HCT116 (cell line): ENCODE data around the gene RIN3. TPM values are rescaled to one million over a fixed set of nuclear protein-coding genes. Genes with fewer than 3 reads are reported as not detected.

Source experiments
- ATAC-seq: fragments of 200-7000 bp; cut with Tn5 transposase; 2 replicates; pipeline ENCODE4 v1.9.1; 2020; ENCODE audit warnings: mild to moderate bottlenecking, moderate library complexity
- BruUV-seq: library from RNA; stranded (reverse); fragments of 400-500 nt; replicated peaks from 2 replicates; lab custom pipeline; 2021; lab: Mats Ljungman, UMichigan
- CTCF ChIA-PET: fragments of 300-600 bp; sonication (Branson Sonifier 250); formaldehyde crosslinking; loops from one replicate; lab custom pipeline; 2021; ENCODE audit warnings: antibody characterized with exemption; lab: Charles Lee
- POLR2A ChIA-PET: fragments of 300-600, 350-600 bp; sonication (Branson Sonifier 250); formaldehyde crosslinking; loops from one replicate; lab custom pipeline; 2021; ENCODE audit warnings: antibody characterized with exemption; lab: Charles Lee
- RAD21 ChIA-PET, 2 experiments: fragments of 300-600 bp; sonication (Branson Sonifier 250); formaldehyde crosslinking; loops; one replicate each; lab custom pipeline; 2023; ENCODE audit warnings: low total read pairs in 2 of 2; ENCODE audit not compliant: uncharacterized antibody in 2 of 2, unreplicated experiment in 2 of 2, low non-redundant PET in 1 of 2; lab: Charles Lee
- DNase-seq: peaks from one replicate; pipeline ENCODE4 v3.0.0-alpha.2; 2010; ENCODE audit warnings: low read depth, low spot score
- H2AFZ ChIP-seq: fragments of 200-600 bp; shearing (Covaris generic), sonication (generic); 2 replicates; pipeline ENCODE4 v1.6.1; 2017; ENCODE audit warnings: low read depth, mixed run types, mixed read lengths, antibody characterized with exemption, low read length; ENCODE audit not compliant: poor library complexity, severe bottlenecking
- H3K27ac ChIP-seq: 2 replicates; pipeline ENCODE4 v1.5.1; 2012; ENCODE audit warnings: low read depth, low read length
- H3K27me3 ChIP-seq: fragments of 200-600 bp; sonication (generic); 2 replicates; pipeline ENCODE4 v1.6.1; 2016; ENCODE audit warnings: mixed run types, low read length, mixed read lengths; ENCODE audit not compliant: insufficient read depth
- H3K36me3 ChIP-seq, 2 experiments: fragments of 200-500 bp in 1 of 2; fragments of 200-600 bp in 1 of 2; sonication (Bioruptor generic) in 1 of 2; sonication (generic) in 1 of 2; 2 replicates each; pipeline versions ENCODE4 v1.5.1 to v1.6.1; 2014 to 2016; ENCODE audit warnings: low read length in 2 of 2, inconsistent platforms in 1 of 2, mixed read lengths in 1 of 2, mixed run types in 1 of 2; ENCODE audit not compliant: insufficient read depth in 2 of 2, control insufficient read depth in 1 of 2
- H3K4me1 ChIP-seq, 2 experiments: fragments of 200-600 bp in 1 of 2; sonication (generic) in 1 of 2; 2 replicates each; pipeline versions ENCODE4 v1.5.1 to v1.6.1; 2012 to 2017; ENCODE audit warnings: low read length in 2 of 2, inconsistent platforms in 1 of 2, mild to moderate bottlenecking in 1 of 2, mixed read lengths in 1 of 2, mixed run types in 1 of 2, moderate library complexity in 1 of 2; ENCODE audit not compliant: insufficient read depth in 2 of 2, control insufficient read depth in 1 of 2
- H3K4me2 ChIP-seq: fragments of 200-600 bp; sonication (generic); 2 replicates; pipeline ENCODE4 v1.6.1; 2017; ENCODE audit warnings: mixed run types, low read length, mixed read lengths
- H3K4me3 ChIP-seq, 2 experiments: fragments of 200-600 bp in 1 of 2; sonication (generic) in 1 of 2; replicated peaks in 1 of 2; 2 replicates each; pipeline ENCODE4 v1.5.1; 2011 to 2016; ENCODE audit warnings: low read length in 2 of 2, control low read depth in 1 of 2, low read depth in 1 of 2, mild to moderate bottlenecking in 1 of 2, mixed read lengths in 1 of 2, mixed run types in 1 of 2
- H3K79me2 ChIP-seq: fragments of 200-600 bp; sonication (generic); 2 replicates; pipeline ENCODE4 v1.6.1; 2017; ENCODE audit warnings: mild to moderate bottlenecking, mixed run types, low read length, moderate library complexity, mixed read lengths; ENCODE audit not compliant: insufficient read depth
- H3K9ac ChIP-seq: fragments of 200-600 bp; sonication (generic); 2 replicates; pipeline ENCODE4 v1.6.1; 2016; ENCODE audit warnings: low read length, mixed read lengths
- H3K9me2 ChIP-seq: fragments of 200-600 bp; sonication (generic), shearing (Covaris generic); 2 replicates; pipeline ENCODE4 v1.6.1; 2017; ENCODE audit warnings: mixed run types, mild to moderate bottlenecking, moderate library complexity; ENCODE audit not compliant: insufficient read depth
- H3K9me3 ChIP-seq, 2 experiments: fragments of 200-500 bp in 1 of 2; fragments of 200-600 bp in 1 of 2; sonication (Bioruptor generic) in 1 of 2; sonication (generic) in 1 of 2; 2 replicates each; pipeline ENCODE4 v1.6.1; 2014 to 2017; ENCODE audit warnings: low read length in 2 of 2, mixed read lengths in 2 of 2, inconsistent platforms in 1 of 2, low read depth in 1 of 2, mild to moderate bottlenecking in 1 of 2, mixed run types in 1 of 2, moderate library complexity in 1 of 2; ENCODE audit not compliant: control insufficient read depth in 1 of 2, insufficient read depth in 1 of 2
- H4K20me1 ChIP-seq: fragments of 200-600 bp; sonication (generic), shearing (Covaris generic); 2 replicates; pipeline ENCODE4 v1.6.1; 2017; ENCODE audit warnings: mixed run types, mild to moderate bottlenecking, moderate library complexity; ENCODE audit not compliant: insufficient read depth
- EGR1 ChIP-seq: IDR thresholded peaks from 2 replicates; pipeline ENCODE4 v1.6.1; 2012; ENCODE audit warnings: low read depth
- EZH2phosphoT487 ChIP-seq: fragments of 200-600 bp; IDR thresholded peaks from 2 replicates; pipeline ENCODE4 v1.6.1; 2018; ENCODE audit warnings: antibody characterized with exemption, borderline replicate concordance
- POLR2A ChIP-seq: IDR thresholded peaks from 2 replicates; pipeline ENCODE4 v1.7.0; 2011; ENCODE audit warnings: borderline replicate concordance; ENCODE audit not compliant: insufficient read depth, insufficient read length; ENCODE audit errors: extremely low read depth
- RAD21 ChIP-seq: IDR thresholded peaks from 2 replicates; pipeline ENCODE4 v1.6.1; 2012; ENCODE audit warnings: low read depth, mild to moderate bottlenecking
- SIN3A ChIP-seq: IDR thresholded peaks from 2 replicates; pipeline ENCODE4 v1.6.1; 2012; ENCODE audit warnings: low read depth
- SP1 ChIP-seq: IDR thresholded peaks from 2 replicates; pipeline ENCODE4 v1.6.1; 2012; ENCODE audit warnings: low read depth
- SRF ChIP-seq: IDR thresholded peaks from 2 replicates; pipeline ENCODE4 v1.6.1; 2012; ENCODE audit warnings: low read depth
- TCF7L2 ChIP-seq: IDR thresholded peaks from 2 replicates; pipeline ENCODE4 v1.7.0; 2011; ENCODE audit warnings: borderline replicate concordance, inconsistent platforms; ENCODE audit not compliant: insufficient read depth, insufficient read length; ENCODE audit errors: extremely low read depth
- YY1 ChIP-seq: IDR thresholded peaks from 2 replicates; pipeline ENCODE4 v1.6.1; 2011; ENCODE audit warnings: low read length, low read depth, moderate library complexity, mild to moderate bottlenecking; ENCODE audit not compliant: insufficient replicate concordance; ENCODE audit errors: extremely low read depth
- ZFX ChIP-seq: fragments of 450-650 bp; IDR thresholded peaks from 2 replicates; pipeline ENCODE4 v1.6.1; 2017
- ZNF274 ChIP-seq: fragments of 200-500 bp; sonication (Bioruptor generic); IDR thresholded peaks from 2 replicates; pipeline ENCODE4 v1.6.1; 2014; ENCODE audit warnings: mild to moderate bottlenecking, low read depth, low read length, inconsistent platforms
- intact Hi-C: fragments of 100-400 bp; cut with micrococcal nuclease; formaldehyde crosslinking; loops from 2 replicates; pipeline ENCODE4 v1.10.0; 2022
- total RNA-seq: library from RNA; stranded (reverse); gene quantifications from one replicate; pipeline ENCODE4 v1.2.1, GENCODE V29; 2021; ENCODE audit not compliant: unreplicated experiment
- TF ChIP-seq, protein P1 (sequence below): IDR thresholded peaks from 2 replicates; pipeline ENCODE4 v1.6.1; 2012
- TF ChIP-seq, protein P2 (sequence below): IDR thresholded peaks from 2 replicates; pipeline ENCODE4 v1.6.1; 2011; ENCODE audit warnings: mild to moderate bottlenecking, low read length, moderate library complexity; ENCODE audit not compliant: insufficient replicate concordance; ENCODE audit errors: extremely low read depth
- TF ChIP-seq, protein P3 (sequence below): IDR thresholded peaks from 2 replicates; pipeline ENCODE4 v1.6.1; 2012

RIN3 gene
- total RNA-seq, 1 experiment from 2014 or later: 22.2 TPM

DNA sequence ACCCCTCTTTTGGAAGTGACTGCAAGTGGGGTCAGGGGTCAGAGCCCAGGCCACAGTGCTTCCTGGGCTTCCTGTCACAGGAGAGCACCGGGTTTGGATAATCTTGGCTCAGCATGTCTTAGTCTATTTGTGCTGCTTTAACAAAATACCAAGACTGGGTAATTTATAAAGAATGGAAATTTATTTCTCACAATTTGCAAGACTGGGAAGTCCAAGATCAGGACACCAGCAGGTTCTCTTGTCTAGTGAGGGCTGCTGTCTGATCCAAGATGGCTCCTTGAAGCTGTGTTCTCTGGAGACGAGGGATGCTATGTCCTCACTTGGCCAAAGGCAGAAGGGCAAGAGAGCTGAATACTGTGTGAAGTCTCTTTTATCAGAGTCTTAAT, 74.1 kb downstream of the RIN3 start:
- no peak for DNase-seq
- no peaks in the 10 kb centered on the region for H3K79me2 ChIP-seq
- H3K4me3 ChIP-seq: no peak overlapping the region
- intact Hi-C loops: loop anchor here (10.0 kb wide), 1 partner anchor 97 kb away; no protein-coding TSS in a partner anchor
- no peak overlapping the region for H3K4me2 ChIP-seq
- H4K20me1 ChIP-seq: no peaks in the 10 kb centered on the region
- POLR2A ChIA-PET: no interaction called here
- BruUV-seq: no TSS peak
- H3K9ac ChIP-seq: no peak overlapping the region
- H3K27ac ChIP-seq: no peak overlapping the region
- no peaks in the 10 kb centered on the region for H3K4me1 ChIP-seq
- no peak overlapping the region for H2AFZ ChIP-seq
- H3K9me3 ChIP-seq: no peaks in the 10 kb centered on the region
- H3K9me2 ChIP-seq: no peaks in the 10 kb centered on the region
- TF ChIP-seq SIN3A (no peak), YY1 (no peak), SRF (no peak), EGR1 (no peak), RAD21 (no peak), TCF7L2 (no peak), POLR2A (no peak), SP1 (no peak), ZFX (no peak), EZH2phosphoT487 (no peak), ZNF274 (no peak)
- TF ChIP-seq, protein P1, sequence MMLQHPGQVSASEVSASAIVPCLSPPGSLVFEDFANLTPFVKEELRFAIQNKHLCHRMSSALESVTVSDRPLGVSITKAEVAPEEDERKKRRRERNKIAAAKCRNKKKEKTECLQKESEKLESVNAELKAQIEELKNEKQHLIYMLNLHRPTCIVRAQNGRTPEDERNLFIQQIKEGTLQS: no peak
- TF ChIP-seq, protein P2, sequence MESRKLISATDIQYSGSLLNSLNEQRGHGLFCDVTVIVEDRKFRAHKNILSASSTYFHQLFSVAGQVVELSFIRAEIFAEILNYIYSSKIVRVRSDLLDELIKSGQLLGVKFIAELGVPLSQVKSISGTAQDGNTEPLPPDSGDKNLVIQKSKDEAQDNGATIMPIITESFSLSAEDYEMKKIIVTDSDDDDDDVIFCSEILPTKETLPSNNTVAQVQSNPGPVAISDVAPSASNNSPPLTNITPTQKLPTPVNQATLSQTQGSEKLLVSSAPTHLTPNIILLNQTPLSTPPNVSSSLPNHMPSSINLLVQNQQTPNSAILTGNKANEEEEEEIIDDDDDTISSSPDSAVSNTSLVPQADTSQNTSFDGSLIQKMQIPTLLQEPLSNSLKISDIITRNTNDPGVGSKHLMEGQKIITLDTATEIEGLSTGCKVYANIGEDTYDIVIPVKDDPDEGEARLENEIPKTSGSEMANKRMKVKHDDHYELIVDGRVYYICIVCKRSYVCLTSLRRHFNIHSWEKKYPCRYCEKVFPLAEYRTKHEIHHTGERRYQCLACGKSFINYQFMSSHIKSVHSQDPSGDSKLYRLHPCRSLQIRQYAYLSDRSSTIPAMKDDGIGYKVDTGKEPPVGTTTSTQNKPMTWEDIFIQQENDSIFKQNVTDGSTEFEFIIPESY: no peak
- TF ChIP-seq, protein P3, sequence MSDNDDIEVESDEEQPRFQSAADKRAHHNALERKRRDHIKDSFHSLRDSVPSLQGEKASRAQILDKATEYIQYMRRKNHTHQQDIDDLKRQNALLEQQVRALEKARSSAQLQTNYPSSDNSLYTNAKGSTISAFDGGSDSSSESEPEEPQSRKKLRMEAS: no peak
- TF ChIP-seq, all 23 proteins: peak for 0
- no peaks in the 10 kb centered on the region for H3K36me3 ChIP-seq
- H3K27me3 ChIP-seq: no peaks in the 10 kb centered on the region
- no peak for ATAC-seq
- ChIA-PET CTCF (no interaction called here), RAD21 (no interaction called here)
